Brain microvascular endothelial cell (primary cell): ENCODE measurements around the gene PLCD1.

ENCODE experiments used
- DNase-seq: peaks from one replicate; pipeline ENCODE4 v3.0.0-alpha.2; 2020
- H3K27ac ChIP-seq: fragments of 250-450 bp; sonication (Bioruptor Pico); 2 replicates; pipeline ENCODE4 v1.5.1; 2020; ENCODE audit warnings: mild to moderate bottlenecking, moderate library complexity
- H3K27me3 ChIP-seq: fragments of 250-450 bp; sonication (Bioruptor Pico); replicated peaks from 2 replicates; pipeline ENCODE4 v1.5.1; 2020; ENCODE audit warnings: mild to moderate bottlenecking
- H3K36me3 ChIP-seq: fragments of 250-450 bp; sonication (Bioruptor Pico); replicated peaks from 2 replicates; pipeline ENCODE4 v1.5.1; 2020; ENCODE audit warnings: mild to moderate bottlenecking
- H3K4me3 ChIP-seq: 2 replicates; pipeline ENCODE4 v1.5.1; 2011; ENCODE audit warnings: low read depth, mild to moderate bottlenecking, control low read depth, low read length, moderate library complexity
- in situ Hi-C: cut with HindIII; loops from 2 replicates; pipeline ENCODE4 v1.10.0; 2017; ENCODE audit warnings: low sequenced_read_pairs, low pct_ligation_motif_present
- TF ChIP-seq, protein P1 (sequence below): IDR thresholded peaks from 2 replicates; pipeline ENCODE4 v1.5.1; 2011; ENCODE audit warnings: low read depth, mild to moderate bottlenecking, moderate library complexity, low read length, control low read depth, inconsistent platforms; ENCODE audit errors: missing control alignments

Gene PLCD1

DNA sequence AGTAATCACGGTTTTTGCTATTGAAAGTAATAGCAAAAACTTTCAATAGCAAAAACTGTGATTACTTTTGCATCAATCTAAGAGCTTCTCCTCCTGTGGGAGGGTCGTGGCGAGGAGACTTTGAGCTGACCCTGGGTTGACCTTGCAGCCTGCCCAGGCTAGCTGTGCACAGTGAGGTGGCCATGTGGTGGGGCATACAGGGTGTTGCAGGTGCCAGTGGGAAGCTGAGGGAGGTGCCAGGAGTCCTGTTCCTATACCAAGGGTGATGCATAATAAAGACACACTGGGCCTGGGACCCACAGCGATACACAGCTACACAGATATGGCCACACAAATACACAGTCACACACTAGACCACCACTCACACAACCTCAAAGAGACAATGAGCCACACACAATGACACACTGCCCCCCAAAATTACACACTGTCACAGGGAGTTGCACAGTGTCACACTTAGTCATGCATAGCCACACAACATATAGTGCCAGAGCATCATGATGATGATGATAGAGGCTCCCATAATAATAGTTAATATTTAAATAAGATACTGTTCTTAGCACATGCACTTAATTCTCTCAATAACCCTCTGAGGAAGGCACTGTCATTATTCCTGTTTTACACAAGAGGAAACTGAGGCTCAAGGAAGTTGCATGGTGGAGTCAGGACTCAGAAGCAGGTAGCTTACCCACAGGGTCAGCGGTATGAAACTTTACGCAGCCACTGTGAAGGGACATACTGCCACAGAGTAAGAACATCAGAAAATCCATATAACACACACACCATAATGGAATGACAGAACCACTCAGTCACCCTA lies 6.3 kb downstream of the PLCD1 start:
- DNase-seq = no peak
- Histone ChIP-seq H3K27ac (no peak overlapping the region), H3K36me3 (no peaks in the 10 kb centered on the region), H3K4me3 (peak overlapping the region; percentile 81), H3K27me3 (no peaks in the 10 kb centered on the region)
- in situ Hi-C loops = no loop called here
- TF ChIP-seq, protein P1, sequence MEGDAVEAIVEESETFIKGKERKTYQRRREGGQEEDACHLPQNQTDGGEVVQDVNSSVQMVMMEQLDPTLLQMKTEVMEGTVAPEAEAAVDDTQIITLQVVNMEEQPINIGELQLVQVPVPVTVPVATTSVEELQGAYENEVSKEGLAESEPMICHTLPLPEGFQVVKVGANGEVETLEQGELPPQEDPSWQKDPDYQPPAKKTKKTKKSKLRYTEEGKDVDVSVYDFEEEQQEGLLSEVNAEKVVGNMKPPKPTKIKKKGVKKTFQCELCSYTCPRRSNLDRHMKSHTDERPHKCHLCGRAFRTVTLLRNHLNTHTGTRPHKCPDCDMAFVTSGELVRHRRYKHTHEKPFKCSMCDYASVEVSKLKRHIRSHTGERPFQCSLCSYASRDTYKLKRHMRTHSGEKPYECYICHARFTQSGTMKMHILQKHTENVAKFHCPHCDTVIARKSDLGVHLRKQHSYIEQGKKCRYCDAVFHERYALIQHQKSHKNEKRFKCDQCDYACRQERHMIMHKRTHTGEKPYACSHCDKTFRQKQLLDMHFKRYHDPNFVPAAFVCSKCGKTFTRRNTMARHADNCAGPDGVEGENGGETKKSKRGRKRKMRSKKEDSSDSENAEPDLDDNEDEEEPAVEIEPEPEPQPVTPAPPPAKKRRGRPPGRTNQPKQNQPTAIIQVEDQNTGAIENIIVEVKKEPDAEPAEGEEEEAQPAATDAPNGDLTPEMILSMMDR = no peak

DNA sequence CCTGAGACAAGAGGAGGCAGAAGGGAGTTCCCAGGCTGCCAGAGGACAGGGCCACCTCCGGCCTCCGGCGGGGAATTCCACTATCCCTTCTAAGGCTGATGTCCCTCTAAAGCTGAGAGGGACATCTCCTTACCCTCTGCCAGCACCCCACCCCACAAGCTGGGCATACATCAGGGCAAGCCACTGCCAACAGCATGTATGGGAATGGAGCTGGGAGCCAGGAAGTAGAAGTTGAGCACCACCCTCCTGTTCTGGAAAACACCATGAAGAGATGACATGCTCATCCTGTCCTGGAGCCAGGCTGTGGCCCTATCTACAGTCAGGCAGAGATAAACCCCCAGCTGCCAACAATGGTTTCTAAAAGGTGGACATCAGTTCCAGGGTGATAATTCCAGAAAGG lies 7.1 kb downstream of the PLCD1 start:
- no peak for DNase-seq
- Histone ChIP-seq H3K36me3 (no peaks in the 10 kb centered on the region), H3K27me3 (no peaks in the 10 kb centered on the region), H3K4me3 (no peak overlapping the region), H3K27ac (no peak overlapping the region)
- TF ChIP-seq, protein P1 = no peak
- in situ Hi-C loops = no loop called here

DNA sequence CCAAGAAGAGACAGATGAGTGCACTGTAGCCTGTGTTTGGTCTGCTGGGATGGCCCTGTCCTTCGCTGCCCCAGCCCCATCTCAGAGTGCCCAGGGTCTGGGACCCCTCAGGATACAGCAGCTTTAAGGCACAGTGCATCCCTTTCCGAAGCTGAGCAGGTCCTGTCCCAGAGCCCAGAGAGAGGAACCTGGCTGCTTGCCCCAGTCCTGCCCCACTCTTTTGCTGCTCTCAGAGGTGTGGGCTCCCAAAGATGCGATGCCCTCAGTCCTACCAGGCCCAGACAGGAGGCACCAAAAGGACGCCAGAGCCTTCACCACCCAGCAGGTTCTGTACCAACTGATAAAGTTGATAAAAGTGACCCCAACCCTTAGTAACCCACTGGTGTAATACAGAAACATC lies 8.2 kb downstream of the PLCD1 start:
- peaks cover 2% of the 10 kb centered on the region for H3K36me3 ChIP-seq
- H3K27me3 ChIP-seq = no peaks in the 10 kb centered on the region
- DNase-seq = no peak
- H3K4me3 ChIP-seq = no peak overlapping the region
- TF ChIP-seq, protein P1 = no peak
- no peak overlapping the region for H3K27ac ChIP-seq
- in situ Hi-C loops = no loop called here

DNA sequence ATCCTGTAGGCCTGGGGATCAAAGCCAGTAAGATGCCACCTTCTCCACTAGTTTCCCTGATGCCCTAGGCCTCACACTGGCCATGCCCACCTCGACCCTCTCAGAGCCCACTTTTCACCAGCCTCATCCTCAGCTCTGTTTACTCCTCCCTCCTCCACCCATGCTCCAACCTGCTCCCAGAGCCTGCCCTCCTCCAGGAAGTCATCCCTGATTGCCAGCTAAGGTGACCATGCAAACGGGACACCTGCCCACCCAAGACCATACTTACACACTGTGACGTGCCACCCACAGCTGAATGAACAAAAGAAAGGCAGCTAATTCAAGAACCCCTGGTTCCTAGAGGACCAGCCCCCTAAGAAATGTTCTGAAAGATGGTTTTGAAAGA lies 9.1 kb downstream of the PLCD1 start:
- Histone ChIP-seq H3K27ac (no peak overlapping the region), H3K36me3 (peaks cover 3% of the 10 kb centered on the region), H3K4me3 (no peak overlapping the region), H3K27me3 (no peaks in the 10 kb centered on the region)
- TF ChIP-seq, protein P1 = no peak
- in situ Hi-C loops = no loop called here
- DNase-seq = no peak

DNA sequence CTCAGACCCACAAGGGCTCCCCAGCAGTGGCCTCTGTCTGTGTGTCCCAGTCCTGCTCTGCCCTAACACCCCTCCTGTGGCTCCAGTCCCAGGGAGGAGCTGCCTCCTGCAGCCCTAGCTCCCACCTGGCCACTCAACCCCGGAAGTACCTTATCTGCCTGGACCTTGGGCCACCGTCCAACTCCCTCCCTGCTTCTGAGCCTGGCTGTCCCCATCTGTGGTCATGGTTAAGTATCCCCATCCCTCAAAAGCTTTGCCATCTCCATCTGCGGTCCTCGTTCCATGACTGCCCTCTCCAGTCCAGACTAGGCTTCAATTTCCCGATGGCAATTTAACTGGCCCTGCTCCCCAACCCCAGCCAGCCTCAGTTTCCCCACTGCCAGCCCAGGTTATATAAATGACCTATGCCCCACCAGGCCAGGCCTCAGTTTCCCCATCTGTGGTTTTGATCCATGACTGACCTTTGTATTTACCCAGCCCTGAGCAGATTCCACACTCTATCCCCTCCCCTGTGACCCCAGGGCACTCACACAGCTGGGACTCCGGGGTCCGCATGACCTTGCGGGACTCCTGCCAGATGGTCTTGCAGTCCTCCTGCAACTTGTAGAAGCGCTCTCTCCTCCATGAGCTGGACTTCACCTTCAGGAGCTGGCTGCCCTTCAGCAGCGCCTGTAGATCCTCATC lies 9.6 kb downstream of the PLCD1 start:
- in situ Hi-C loops = no loop called here
- DNase-seq = no peak
- TF ChIP-seq, protein P1 = no peak
- Histone ChIP-seq H3K27ac (no peak overlapping the region), H3K36me3 (peaks cover 3% of the 10 kb centered on the region), H3K4me3 (no peak overlapping the region), H3K27me3 (no peaks in the 10 kb centered on the region)
